HG03354 (cell line): ENCODE measurements around the gene AQP5.

Source experiments
- ATAC-seq: cut with Tn5 transposase; IDR thresholded peaks from one replicate; pipeline ENCODE4 v1.9.1; 2021; ENCODE audit warnings: mild to moderate bottlenecking; ENCODE audit not compliant: unreplicated experiment, poor library complexity, severe bottlenecking

Gene AQP5

GRCh38 chr12:49961111-49961922 lies at the start of gene AQP5:
Gene AQP5 (plus strand): TSS chr12:49961872. CDS start chr12:49962018, 146 bp downstream.
- no peak for ATAC-seq

- ATAC-seq, result no peak
Observed at GRCh38 chr12:49912345-49913255, 49.1 kb upstream of the AQP5 start.

GRCh38 chr12:49916129-49916919 lies 45.3 kb upstream of the AQP5 start:
- ATAC-seq, result no peak

DNA sequence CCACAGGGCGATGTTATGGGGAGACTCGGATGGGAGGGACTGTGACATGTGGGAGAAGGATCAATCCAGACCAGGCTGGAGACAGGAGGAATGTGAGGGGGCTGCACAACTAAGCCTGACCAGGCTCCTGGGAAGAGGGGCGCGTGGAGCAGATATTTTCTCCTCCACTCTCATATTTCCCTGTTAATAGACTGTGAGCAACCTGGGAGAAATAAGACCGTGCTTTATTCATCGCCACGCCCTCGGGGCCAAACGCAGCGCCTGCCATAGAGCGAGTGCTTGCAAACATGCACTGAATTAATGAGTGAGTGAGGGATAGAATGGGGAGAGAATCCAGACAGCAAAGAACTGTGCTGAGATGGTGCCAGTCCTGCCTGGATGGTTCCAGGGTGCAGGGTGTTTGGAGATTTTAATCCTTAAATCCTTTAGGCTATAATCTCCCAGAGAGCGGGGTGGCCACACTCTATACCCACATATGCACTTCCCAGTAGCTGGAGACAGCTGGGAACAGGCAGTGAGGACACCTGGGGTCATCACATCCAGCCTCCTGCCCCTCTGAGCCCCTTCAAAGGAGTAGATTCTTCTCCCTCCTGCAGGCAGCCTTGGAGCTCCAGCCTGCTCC lies 44.4 kb upstream of the AQP5 start:
- ATAC-seq, result no peak

GRCh38 chr12:49917788-49918173 lies 43.9 kb upstream of the AQP5 start:
- ATAC-seq, result no peak

- ATAC-seq, result no peak
Observed at GRCh38 chr12:49920241-49920914, 41.3 kb upstream of the AQP5 start.

DNA sequence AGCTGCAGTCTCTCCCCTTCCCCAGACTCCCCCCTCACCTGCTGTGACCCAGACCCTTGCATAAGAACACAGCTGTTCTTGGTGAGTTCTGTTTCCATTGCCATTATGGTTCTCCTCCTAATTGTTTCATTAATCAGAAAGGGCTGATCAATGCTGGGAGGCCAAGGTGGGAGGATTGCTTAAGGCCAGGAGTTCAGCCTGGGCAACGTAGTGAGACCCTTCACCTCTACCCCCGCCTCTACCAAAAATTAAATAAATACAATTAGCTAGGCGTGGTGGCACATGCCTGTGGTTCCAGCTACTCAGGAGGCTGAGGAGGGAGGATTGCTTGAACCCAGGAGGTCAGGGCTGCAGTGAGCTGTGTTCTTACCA lies 40.8 kb upstream of the AQP5 start:
- ATAC-seq, result no peak

GRCh38 chr12:49921299-49921698 lies 40.4 kb upstream of the AQP5 start:
- no peak for ATAC-seq

- ATAC-seq, result no peak
Observed at GRCh38 chr12:49921936-49922335, 39.7 kb upstream of the AQP5 start.

DNA sequence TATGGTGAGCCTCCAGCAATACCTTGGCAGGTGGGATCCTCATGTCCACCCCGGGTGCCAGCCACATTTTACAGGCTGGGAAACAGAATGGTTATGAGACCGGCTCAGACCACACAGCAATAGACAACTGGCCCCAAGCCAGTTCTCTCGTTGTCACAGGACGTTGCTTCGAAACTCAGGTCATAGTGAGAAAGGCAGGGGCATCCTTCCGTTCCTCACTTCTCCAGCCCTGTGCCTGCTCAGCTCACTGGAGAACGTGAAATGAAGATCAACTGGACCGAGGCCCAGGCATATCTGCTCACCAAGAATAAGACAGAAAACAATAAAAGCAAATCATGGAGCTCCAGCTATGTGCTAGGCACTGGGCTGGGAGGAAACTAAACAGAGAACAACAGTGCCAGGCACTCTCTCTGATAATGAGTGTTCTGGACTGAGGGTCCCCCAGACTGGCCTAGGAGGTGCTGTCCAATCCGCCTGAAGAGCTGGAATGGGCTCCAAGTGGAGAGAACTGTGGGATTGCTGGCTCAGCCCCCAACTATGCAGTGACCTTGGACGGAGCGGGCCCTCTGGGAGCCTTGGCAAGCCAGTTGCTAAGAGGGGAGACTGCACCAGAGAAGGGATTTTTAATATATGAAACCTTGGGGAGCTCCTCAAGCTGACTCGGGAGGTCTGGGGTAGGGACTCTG lies 39.2 kb upstream of the AQP5 start:
- ATAC-seq, result no peak

DNA sequence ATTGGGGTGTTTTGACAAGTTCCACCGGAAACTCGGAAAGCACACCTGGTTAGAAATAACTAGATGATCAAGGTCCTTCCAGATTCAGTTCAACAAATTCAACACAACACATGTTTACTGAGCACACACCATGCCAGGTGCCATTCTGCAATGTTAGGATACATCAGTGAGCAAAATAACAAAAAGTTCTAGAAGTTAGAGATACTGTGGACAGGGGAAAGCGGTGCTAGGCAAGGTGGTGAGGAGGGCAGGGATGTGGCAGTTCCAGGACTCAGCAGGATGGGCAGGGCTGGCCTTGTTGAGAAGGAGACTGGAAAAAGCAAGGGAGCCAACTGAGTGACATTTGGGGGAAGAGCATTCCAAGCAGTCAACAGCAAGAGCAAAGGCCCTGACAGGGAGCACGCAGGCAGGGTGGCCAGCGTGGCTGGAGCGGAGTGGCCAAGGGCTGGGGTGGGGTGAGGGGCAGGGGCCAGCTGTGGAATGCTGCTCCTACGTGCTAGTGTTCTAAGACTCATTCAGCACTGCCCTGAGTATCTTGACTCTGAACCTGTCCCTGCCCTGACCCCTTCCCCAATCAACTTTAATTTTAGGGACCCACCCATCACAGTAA lies 38.5 kb upstream of the AQP5 start:
- no peak for ATAC-seq

- ATAC-seq, result no peak
Observed at GRCh38 chr12:49923880-49924556, 37.7 kb upstream of the AQP5 start.

- no peak for ATAC-seq
Observed at GRCh38 chr12:49924628-49925246, 36.9 kb upstream of the AQP5 start.

DNA sequence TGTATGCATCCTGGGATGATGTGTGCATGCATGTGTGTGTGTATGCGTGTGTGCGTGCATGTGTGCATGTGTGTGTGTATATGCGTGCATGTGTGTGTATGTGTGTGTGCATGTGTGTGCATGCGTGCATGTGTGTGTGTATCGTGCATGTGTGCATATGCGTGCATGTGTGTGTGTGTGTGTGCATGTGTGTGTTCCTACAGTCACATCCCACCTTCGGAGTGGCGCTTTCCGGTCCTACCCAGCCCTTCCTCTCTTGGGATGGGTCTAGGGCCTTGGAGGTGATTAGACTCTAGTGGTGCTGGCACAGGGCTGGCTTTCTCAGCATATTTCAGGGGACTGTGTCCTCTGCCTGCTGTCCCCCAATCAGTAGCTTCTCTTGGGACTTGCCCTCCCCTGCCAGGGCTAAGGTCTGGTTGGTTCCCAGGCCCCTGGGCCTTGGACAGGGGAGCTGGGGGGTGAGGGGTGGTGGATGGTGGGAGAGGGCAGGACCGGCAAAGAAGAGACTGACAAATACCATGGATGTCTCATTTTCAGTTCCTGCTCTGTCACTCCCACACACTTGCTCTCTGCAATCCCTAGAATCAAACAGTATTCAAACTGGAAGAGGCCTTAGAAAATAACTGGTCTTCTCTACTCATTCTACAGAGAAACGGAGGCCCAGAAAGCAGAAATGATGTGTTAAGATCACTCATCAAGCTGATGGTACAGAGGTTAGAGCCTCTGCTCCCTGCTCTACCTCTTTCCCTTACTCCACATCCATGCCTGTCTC lies 36.1 kb upstream of the AQP5 start:
- no peak for ATAC-seq

DNA sequence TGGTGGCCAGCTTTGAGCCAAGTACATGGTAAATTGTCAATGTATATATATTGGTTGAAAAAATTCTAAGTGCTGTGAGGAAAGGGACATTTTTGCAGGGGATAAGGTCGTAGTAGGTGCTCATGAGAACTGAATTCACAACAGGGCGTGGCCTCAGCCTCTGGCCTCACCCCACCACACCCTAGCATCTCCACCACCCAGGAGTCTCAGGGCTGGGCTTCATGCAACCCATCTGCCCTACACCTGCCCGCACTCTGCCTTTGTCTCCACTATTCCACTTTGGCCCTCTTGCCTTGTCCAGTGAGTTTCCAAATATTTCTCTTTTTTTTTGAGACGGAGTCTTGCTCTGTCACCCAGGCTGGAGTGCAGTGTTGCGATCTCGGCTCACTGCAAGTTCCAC lies 33.2 kb upstream of the AQP5 start:
- ATAC-seq, result no peak

GRCh38 chr12:49929581-49929980 lies 32.1 kb upstream of the AQP5 start:
- ATAC-seq, result no peak
